ENCODE data around the gene U2AF2.

- TF ChIP-seq GATA3 (IDR thresholded peaks at IDR 0.05; ENCODE audit: low read depth, low read length) (no peak), GATA2 (IDR thresholded peaks at IDR 0.05; ENCODE audit: low read depth, low read length) (no peak)
These were observed 18.1 kb upstream of the U2AF2 start for GRCh38 chr19:55636723-55637122.

All from SH-SY5Y (cell line).